IMR-90 (cell line): Measurements from ENCODE around the gene SLCO2B1. TPM values are rescaled to one million over a fixed set of nuclear protein-coding genes. Genes with fewer than 3 reads are reported as not detected.

Source experiments
- ATAC-seq: fragments of 200-7000 bp; cut with Tn5 transposase; 2 replicates; pipeline ENCODE4 v1.9.1; 2020; ENCODE audit warnings: low read depth, mild to moderate bottlenecking, moderate library complexity
- BruUV-seq: library from RNA; stranded (reverse); fragments of 400-500 nt; replicated peaks from 2 replicates; lab custom pipeline; 2021; lab: Mats Ljungman, UMichigan
- CTCF ChIA-PET: fragments of 300-600 bp; formaldehyde crosslinking; extraction: SDS; loops from one replicate; lab custom pipeline; 2021; ENCODE audit warnings: antibody characterized with exemption; lab: Yijun Ruan, JAX
- POLR2A ChIA-PET: fragments of 300-600 bp; sonication (Branson Sonifier 250); formaldehyde crosslinking; loops from one replicate; lab custom pipeline; 2022; ENCODE audit warnings: antibody characterized with exemption; ENCODE audit not compliant: unreplicated experiment; lab: Charles Lee
- DNase-seq: peaks from one replicate; pipeline ENCODE4 v3.0.0; 2013
- H2AFZ ChIP-seq: replicated peaks from 2 replicates; pipeline ENCODE3; 2013; ENCODE audit warnings: low read length, mild to moderate bottlenecking; ENCODE audit not compliant: poor library complexity
- H2AK5ac ChIP-seq: 2 replicates; pipeline ENCODE4 v1.6.1; 2013; ENCODE audit warnings: low read depth, low read length, inconsistent platforms
- H2AK9ac ChIP-seq: replicated peaks from 2 replicates; pipeline ENCODE3; 2013; ENCODE audit warnings: mild to moderate bottlenecking, low read depth, low read length, moderate library complexity; ENCODE audit not compliant: poor library complexity
- H2BK120ac ChIP-seq: 2 replicates; pipeline ENCODE4 v1.6.1; 2013; ENCODE audit warnings: low read depth, low read length, inconsistent platforms
- H2BK15ac ChIP-seq: 3 replicates; pipeline ENCODE4 v1.6.1; 2013; ENCODE audit warnings: low read depth, low read length, inconsistent platforms
- H2BK20ac ChIP-seq: 2 replicates; pipeline ENCODE4 v1.6.1; 2013; ENCODE audit warnings: low read depth, mild to moderate bottlenecking, inconsistent platforms, low read length, moderate library complexity
- H2BK5ac ChIP-seq: 2 replicates; pipeline ENCODE4 v1.6.1; 2013; ENCODE audit warnings: mild to moderate bottlenecking, low read depth, low read length, inconsistent platforms; ENCODE audit not compliant: poor library complexity, severe bottlenecking
- H3K14ac ChIP-seq: replicated peaks from 2 replicates; pipeline ENCODE4 v1.6.1; 2013; ENCODE audit warnings: low read depth, low read length, inconsistent platforms
- H3K18ac ChIP-seq: 2 replicates; pipeline ENCODE4 v1.6.1; 2013; ENCODE audit warnings: low read depth, low read length, control low read depth
- H3K23ac ChIP-seq: 2 replicates; pipeline ENCODE4 v1.6.1; 2013; ENCODE audit warnings: low read depth, low read length, inconsistent platforms
- H3K27ac ChIP-seq: 2 replicates; pipeline ENCODE4 v1.5.1; 2013; ENCODE audit warnings: mild to moderate bottlenecking, control low read depth, low read length; ENCODE audit not compliant: insufficient read depth
- H3K27me3 ChIP-seq: 2 replicates; pipeline ENCODE4 v1.6.1; 2013; ENCODE audit warnings: low read length; ENCODE audit not compliant: control insufficient read depth, insufficient read depth
- H3K36me3 ChIP-seq: 2 replicates; pipeline ENCODE4 v1.6.1; 2013; ENCODE audit warnings: low read length, mixed read lengths; ENCODE audit not compliant: control insufficient read depth, insufficient read depth
- H3K4ac ChIP-seq: 2 replicates; pipeline ENCODE4 v1.6.1; 2013; ENCODE audit warnings: low read depth, low read length, inconsistent platforms
- H3K4me1 ChIP-seq: 2 replicates; pipeline ENCODE4 v1.6.1; 2013; ENCODE audit warnings: low read length, mixed read lengths; ENCODE audit not compliant: control insufficient read depth, insufficient read depth
- H3K4me2 ChIP-seq: 2 replicates; pipeline ENCODE4 v1.6.1; 2013; ENCODE audit warnings: low read depth, mild to moderate bottlenecking, control low read depth, low read length, moderate library complexity
- H3K4me3 ChIP-seq: 2 replicates; pipeline ENCODE4 v1.5.1; 2013; ENCODE audit warnings: low read depth, mild to moderate bottlenecking, control low read depth, low read length, moderate library complexity; ENCODE audit not compliant: insufficient read depth
- H3K56ac ChIP-seq: 2 replicates; pipeline ENCODE4 v1.6.1; 2013; ENCODE audit warnings: low read length, inconsistent platforms; ENCODE audit not compliant: insufficient read depth; ENCODE audit errors: extremely low read depth
- H3K79me1 ChIP-seq, 2 experiments: 2 replicates each; pipeline ENCODE4 v1.6.1; 2013; ENCODE audit warnings: low read length in 2 of 2, inconsistent platforms in 1 of 2, low read depth in 1 of 2
- H3K9ac ChIP-seq: 2 replicates; pipeline ENCODE4 v1.6.1; 2013; ENCODE audit warnings: low read depth, low read length, control low read depth
- H3K9me1 ChIP-seq: 2 replicates; pipeline ENCODE4 v1.6.1; 2013; ENCODE audit warnings: low read length, inconsistent platforms; ENCODE audit not compliant: insufficient read depth
- H3K9me3 ChIP-seq: 2 replicates; pipeline ENCODE4 v1.6.1; 2013; ENCODE audit warnings: low read length; ENCODE audit not compliant: control insufficient read depth, insufficient read depth
- H4K20me1 ChIP-seq: 2 replicates; pipeline ENCODE4 v1.6.1; 2013; ENCODE audit warnings: low read length, inconsistent platforms; ENCODE audit not compliant: insufficient read depth
- H4K5ac ChIP-seq: 2 replicates; pipeline ENCODE4 v1.6.1; 2013; ENCODE audit warnings: mild to moderate bottlenecking, low read depth, low read length, control low read depth
- H4K8ac ChIP-seq, 2 experiments: 2 replicates each; pipeline ENCODE4 v1.6.1; 2013; ENCODE audit warnings: low read depth in 2 of 2, low read length in 2 of 2, control low read depth in 1 of 2, inconsistent platforms in 1 of 2
- H4K91ac ChIP-seq: 2 replicates; pipeline ENCODE4 v1.6.1; 2013; ENCODE audit warnings: low read depth, low read length, inconsistent platforms; ENCODE audit not compliant: insufficient read depth
- BHLHE40 ChIP-seq: fragments of 150-350 bp; IDR thresholded peaks from 2 replicates; pipeline ENCODE4 v1.6.1; 2016; ENCODE audit warnings: mild to moderate bottlenecking, low read depth, low read length
- CEBPB ChIP-seq: IDR thresholded peaks from 2 replicates; pipeline ENCODE4 v1.6.1; 2012; ENCODE audit warnings: low read depth, low read length, improper control_type of control experiment
- FOS ChIP-seq: fragments of 150-350 bp; IDR thresholded peaks from 2 replicates; pipeline ENCODE4 v1.6.1; 2016; ENCODE audit warnings: low read depth, low read length
- MAZ ChIP-seq: IDR thresholded peaks from 2 replicates; pipeline ENCODE4 v1.6.1; 2012; ENCODE audit warnings: low read depth, mild to moderate bottlenecking, low read length, improper control_type of control experiment, moderate library complexity, borderline replicate concordance
- MXI1 ChIP-seq: IDR thresholded peaks from 2 replicates; pipeline ENCODE4 v1.6.1; 2012; ENCODE audit warnings: low read depth, mild to moderate bottlenecking, low read length, moderate library complexity, borderline replicate concordance
- NFE2L2 ChIP-seq: fragments of 150-350 bp; IDR thresholded peaks from 2 replicates; pipeline ENCODE4 v1.6.1; 2016; ENCODE audit warnings: low read depth, mild to moderate bottlenecking, low read length
- RAD21 ChIP-seq: IDR thresholded peaks from 2 replicates; pipeline ENCODE4 v1.6.1; 2012; ENCODE audit warnings: low read length, improper control_type of control experiment
- RCOR1 ChIP-seq: IDR thresholded peaks from 2 replicates; pipeline ENCODE4 v1.6.1; 2012; ENCODE audit warnings: mild to moderate bottlenecking, low read length, improper control_type of control experiment; ENCODE audit not compliant: insufficient replicate concordance
- RFX5 ChIP-seq: IDR thresholded peaks from 2 replicates; pipeline ENCODE4 v1.8.0; 2012; ENCODE audit warnings: low read depth, mild to moderate bottlenecking, low read length, moderate library complexity
- SMC3 ChIP-seq: fragments of 150-350 bp; IDR thresholded peaks from 2 replicates; pipeline ENCODE4 v1.6.1; 2016; ENCODE audit warnings: low read depth, mild to moderate bottlenecking, antibody characterized with exemption, low read length, moderate library complexity
- WGBS, 2 experiments: methylation state at CpG; one replicate each; pipeline versions ENCODE4 v1.1.5 to v1.1.7; 2013; ENCODE audit warnings: missing lambda C conversion rate in 2 of 2; ENCODE audit not compliant: insufficient read length in 1 of 2; ENCODE audit errors: extremely low coverage in 2 of 2; 5-methylcytosine and 5-hydroxymethylcytosine counted together
- dilution Hi-C: fragments of 300-500 bp; cut with HindIII; formaldehyde crosslinking; loops from one replicate; pipeline ENCODE4 v1.14.3; 2018; ENCODE audit warnings: low sequenced_read_pairs; ENCODE audit not compliant: unreplicated experiment
- in situ Hi-C: fragments of 300-500 bp; cut with MboI; formaldehyde crosslinking; loops from 3 replicates; pipeline ENCODE4 v1.14.3; 2019; ENCODE audit warnings: low sequenced_read_pairs, inconsistent platforms, mixed read lengths
- intact Hi-C: fragments of 100-400 bp; cut with micrococcal nuclease; formaldehyde crosslinking; loops from 2 replicates; pipeline ENCODE4 v1.10.0; 2022
- polyA plus RNA-seq, 3 experiments: library from polyadenylated mRNA; depleted of rRNA; stranded (reverse); fragments of >200 nt; gene quantifications; 2 replicates each; pipeline ENCODE4 v1.2.3, GENCODE V29; 2012; ENCODE audit warnings: low replicate concordance in 1 of 3
- total RNA-seq: library from RNA; depleted of rRNA; stranded (reverse); fragments of >200 nt; gene quantifications from 2 replicates; pipeline ENCODE4 v1.2.3, GENCODE V29; 2012
- TF ChIP-seq, protein P1 (sequence below): fragments of 150-350 bp; IDR thresholded peaks from 2 replicates; pipeline ENCODE4 v1.6.1; 2016; ENCODE audit warnings: low read depth, mild to moderate bottlenecking, low read length, moderate library complexity, borderline replicate concordance
- TF ChIP-seq, protein P2 (sequence below): conservative IDR thresholded peaks from 2 replicates; pipeline ENCODE4 v1.5.1; 2012; ENCODE audit warnings: mild to moderate bottlenecking, low read depth, low read length, improper control_type of control experiment

The SLCO2B1 gene
- total and polyA plus RNA-seq, 2 of the 4 experiments (the other 2 are of a cell fraction): not detected

DNA sequence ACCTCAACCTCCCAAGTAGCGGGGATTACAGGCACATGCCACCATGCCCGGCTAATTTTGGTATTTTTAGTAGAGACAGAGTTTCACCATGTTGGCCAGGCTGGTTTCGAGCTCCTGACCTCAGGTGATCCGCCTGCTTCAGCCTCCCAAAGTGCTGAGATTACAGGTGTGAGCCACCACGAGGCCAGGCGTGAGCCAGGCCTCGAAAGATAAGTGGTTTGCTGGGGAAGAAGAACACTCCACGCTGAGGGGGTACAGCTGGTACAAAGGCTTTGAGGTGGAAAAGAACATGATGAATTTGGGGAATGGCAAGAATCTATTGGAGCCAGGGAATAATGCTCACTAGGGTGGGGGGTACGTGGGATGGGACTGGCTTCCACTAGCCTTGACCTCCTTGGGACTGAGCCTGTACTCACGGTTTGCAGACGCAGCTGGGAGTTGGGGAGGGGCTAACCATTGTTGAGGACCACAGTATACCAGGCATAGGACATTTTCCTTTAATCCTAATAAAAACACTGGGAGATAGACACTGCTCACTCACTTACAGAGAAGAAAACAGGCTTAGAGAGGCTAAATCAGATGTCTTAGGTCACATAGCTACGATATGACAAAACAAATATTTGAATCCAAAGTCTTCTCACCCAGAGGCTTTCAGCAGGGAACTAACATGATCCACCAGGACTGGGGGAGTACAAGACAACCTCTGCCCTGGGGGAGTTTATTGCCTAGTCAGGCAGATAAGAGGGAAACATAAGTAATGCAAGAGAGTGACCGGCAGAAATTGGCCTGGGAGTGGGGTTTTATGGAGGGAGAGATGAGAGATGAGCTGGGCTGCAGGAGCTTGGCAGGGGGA is 4.9 kb downstream of the SLCO2B1 start:
- Histone ChIP-seq H3K56ac (no peak overlapping the region), H3K4me1 (no peaks in the 10 kb centered on the region), H4K20me1 (no peaks in the 10 kb centered on the region), H3K4me3 (no peak overlapping the region), H3K36me3 (no peaks in the 10 kb centered on the region), H3K9me3 (no peaks in the 10 kb centered on the region), H2BK5ac (no peak overlapping the region), H2BK120ac (no peak overlapping the region), H2BK15ac (no peak overlapping the region), H3K4me2 (no peak overlapping the region), H3K27ac (no peak overlapping the region), H4K91ac (no peak overlapping the region), H2AK5ac (no peak overlapping the region), H4K8ac (no peak overlapping the region), H2AK9ac (no peak overlapping the region), H3K9me1 (no peaks in the 10 kb centered on the region; the same call in 1 of the 2 replicates), H3K18ac (no peak overlapping the region), H3K14ac (no peak overlapping the region), H3K4ac (no peak overlapping the region), H3K79me1 (no peaks in the 10 kb centered on the region), H3K23ac (no peak overlapping the region), H2BK20ac (no peak overlapping the region), H3K27me3 (peaks cover 50% of the 10 kb centered on the region), H4K5ac (no peak overlapping the region), H3K9ac (no peak overlapping the region), H2AFZ (no peak overlapping the region)
- ChIA-PET POLR2A (no interaction called here), CTCF (no interaction called here)
- in situ Hi-C loops: no loop called here
- DNase-seq (no peak), ATAC-seq (peak; percentile 29; the same call in 1 of the 2 replicates)
- BruUV-seq: no TSS peak
- intact Hi-C loops: no loop called here
- TF ChIP-seq MXI1 (no peak), RFX5 (no peak), SMC3 (no peak), CEBPB (no peak), RCOR1 (no peak), RAD21 (no peak), MAZ (no peak), NFE2L2 (no peak), BHLHE40 (no peak), FOS (no peak)
- TF ChIP-seq, protein P1, sequence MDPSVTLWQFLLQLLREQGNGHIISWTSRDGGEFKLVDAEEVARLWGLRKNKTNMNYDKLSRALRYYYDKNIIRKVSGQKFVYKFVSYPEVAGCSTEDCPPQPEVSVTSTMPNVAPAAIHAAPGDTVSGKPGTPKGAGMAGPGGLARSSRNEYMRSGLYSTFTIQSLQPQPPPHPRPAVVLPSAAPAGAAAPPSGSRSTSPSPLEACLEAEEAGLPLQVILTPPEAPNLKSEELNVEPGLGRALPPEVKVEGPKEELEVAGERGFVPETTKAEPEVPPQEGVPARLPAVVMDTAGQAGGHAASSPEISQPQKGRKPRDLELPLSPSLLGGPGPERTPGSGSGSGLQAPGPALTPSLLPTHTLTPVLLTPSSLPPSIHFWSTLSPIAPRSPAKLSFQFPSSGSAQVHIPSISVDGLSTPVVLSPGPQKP: no peak
- TF ChIP-seq, protein P2, sequence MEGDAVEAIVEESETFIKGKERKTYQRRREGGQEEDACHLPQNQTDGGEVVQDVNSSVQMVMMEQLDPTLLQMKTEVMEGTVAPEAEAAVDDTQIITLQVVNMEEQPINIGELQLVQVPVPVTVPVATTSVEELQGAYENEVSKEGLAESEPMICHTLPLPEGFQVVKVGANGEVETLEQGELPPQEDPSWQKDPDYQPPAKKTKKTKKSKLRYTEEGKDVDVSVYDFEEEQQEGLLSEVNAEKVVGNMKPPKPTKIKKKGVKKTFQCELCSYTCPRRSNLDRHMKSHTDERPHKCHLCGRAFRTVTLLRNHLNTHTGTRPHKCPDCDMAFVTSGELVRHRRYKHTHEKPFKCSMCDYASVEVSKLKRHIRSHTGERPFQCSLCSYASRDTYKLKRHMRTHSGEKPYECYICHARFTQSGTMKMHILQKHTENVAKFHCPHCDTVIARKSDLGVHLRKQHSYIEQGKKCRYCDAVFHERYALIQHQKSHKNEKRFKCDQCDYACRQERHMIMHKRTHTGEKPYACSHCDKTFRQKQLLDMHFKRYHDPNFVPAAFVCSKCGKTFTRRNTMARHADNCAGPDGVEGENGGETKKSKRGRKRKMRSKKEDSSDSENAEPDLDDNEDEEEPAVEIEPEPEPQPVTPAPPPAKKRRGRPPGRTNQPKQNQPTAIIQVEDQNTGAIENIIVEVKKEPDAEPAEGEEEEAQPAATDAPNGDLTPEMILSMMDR: no peak
- whole genome bisulfite sequencing, 2 experiments: no CpG with 5 or more reads among the region's 13 CpGs
- dilution Hi-C loops: no loop called here
